Smooth muscle cell (in vitro differentiated cells): Measurements from ENCODE around the gene PLCB1. TPM values are rescaled to one million over a fixed set of nuclear protein-coding genes. Genes with fewer than 3 reads are reported as not detected.

ENCODE experiments used
- DNase-seq: peaks from one replicate; lab custom pipeline; 2025; ENCODE audit not compliant: unreplicated experiment; lab: John Stamatoyannopoulos, UW
- H2AFZ ChIP-seq: fragments of 200-600 bp; sonication (generic); 2 replicates; pipeline ENCODE4 v1.6.0; 2016; ENCODE audit warnings: antibody characterized with exemption, low read depth, mild to moderate bottlenecking
- H3F3A ChIP-seq: fragments of 200-600 bp; sonication (generic); 2 replicates; pipeline ENCODE4 v1.6.0; 2017; ENCODE audit warnings: antibody characterized with exemption, low read depth
- H3K27ac ChIP-seq: fragments of 200-600 bp; sonication (generic); 2 replicates; pipeline ENCODE4 v1.5.1; 2016; ENCODE audit warnings: low read depth, mild to moderate bottlenecking
- H3K27me3 ChIP-seq: fragments of 200-600 bp; sonication (generic); 2 replicates; pipeline ENCODE4 v1.6.1; 2016; ENCODE audit warnings: low read depth, mild to moderate bottlenecking
- H3K36me3 ChIP-seq: fragments of 200-600 bp; sonication (generic); 2 replicates; pipeline ENCODE4 v1.5.1; 2016; ENCODE audit warnings: low read depth
- H3K4me1 ChIP-seq: fragments of 200-600 bp; sonication (generic); 2 replicates; pipeline ENCODE4 v1.5.1; 2016; ENCODE audit warnings: low read depth
- H3K4me2 ChIP-seq: fragments of 200-600 bp; sonication (generic); 2 replicates; pipeline ENCODE4 v1.6.0; 2016; ENCODE audit warnings: mild to moderate bottlenecking
- H3K4me3 ChIP-seq: fragments of 200-600 bp; sonication (generic); 2 replicates; pipeline ENCODE4 v1.5.1; 2016; ENCODE audit warnings: mild to moderate bottlenecking
- H3K79me2 ChIP-seq: fragments of 200-600 bp; sonication (generic); 2 replicates; pipeline ENCODE4 v1.6.0; 2016; ENCODE audit warnings: low read depth, mild to moderate bottlenecking
- H3K9ac ChIP-seq: fragments of 200-600 bp; sonication (generic); 2 replicates; pipeline ENCODE4 v1.6.0; 2016; ENCODE audit warnings: low read depth
- H3K9me3 ChIP-seq: fragments of 200-600 bp; sonication (generic); replicated peaks from 2 replicates; pipeline ENCODE4 v1.5.1; 2016; ENCODE audit warnings: low read depth
- H4K20me1 ChIP-seq: fragments of 200-600 bp; sonication (generic); 2 replicates; pipeline ENCODE4 v1.6.0; 2016; ENCODE audit warnings: low read depth
- WGBS: methylation state at CpG from one replicate; pipeline ENCODE4 v1.1.7; 2016; ENCODE audit warnings: low lambda C conversion rate; 5-methylcytosine and 5-hydroxymethylcytosine counted together
- polyA plus RNA-seq: library from polyadenylated mRNA; unstranded; fragments of >200 nt; fragmentation: Nextera tagmentation; extraction: Ambion mirVana; gene quantifications from 2 replicates; pipeline ENCODE4 v1.2.1, GENCODE V29; 2016
- total RNA-seq: library from RNA; depleted of rRNA; stranded (reverse); fragments of >200 nt; gene quantifications from 2 replicates; pipeline ENCODE4 v1.2.3, GENCODE V29; 2014
- TF ChIP-seq, protein P1 (sequence below): fragments of 200-600 bp; sonication (generic); IDR thresholded peaks from 2 replicates; pipeline ENCODE4 v1.5.1; 2017; ENCODE audit warnings: borderline replicate concordance, mild to moderate bottlenecking, antibody characterized with exemption; ENCODE audit not compliant: insufficient read depth, poor library complexity, severe bottlenecking

The PLCB1 gene
- total and polyA plus RNA-seq, 2 experiments from 2014 or later: 4.7 to 25.3 TPM

DNA sequence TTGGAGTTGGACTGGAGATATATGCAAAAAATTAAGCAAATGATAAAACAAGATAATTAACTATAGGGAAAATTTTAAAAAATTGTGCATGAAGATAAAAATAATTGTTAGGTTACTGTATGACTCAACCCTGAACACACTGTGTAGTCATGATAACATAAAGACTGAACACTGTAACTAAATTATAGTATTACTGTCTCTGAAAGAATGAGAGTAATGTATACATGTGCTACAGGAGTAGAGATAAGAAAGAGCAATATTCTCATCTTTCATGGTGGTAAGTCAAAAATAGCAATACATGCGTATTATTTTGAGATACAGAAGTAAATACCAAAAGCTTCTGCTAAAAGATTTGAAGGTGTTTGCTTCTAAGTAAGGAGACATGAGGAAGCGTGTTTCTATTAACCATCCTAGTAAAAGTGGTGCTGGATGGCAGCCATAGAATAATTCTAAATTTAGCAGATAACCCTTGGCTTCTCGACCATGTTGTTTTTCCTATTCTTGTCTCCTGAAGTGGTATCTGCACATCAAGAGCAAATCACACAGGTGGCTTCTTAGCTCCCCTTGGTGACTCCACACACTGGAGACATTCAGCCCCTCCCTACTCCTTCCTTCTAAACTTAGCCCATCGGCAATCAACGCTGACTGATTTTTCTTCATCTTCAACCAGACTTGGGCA, 546.2 kb downstream of the PLCB1 start:
- WGBS: 87% methylated on average over 5 of the region's 5 CpGs
- no peaks in the 10 kb centered on the region for H4K20me1 ChIP-seq
- DNase-seq: no peak

DNA sequence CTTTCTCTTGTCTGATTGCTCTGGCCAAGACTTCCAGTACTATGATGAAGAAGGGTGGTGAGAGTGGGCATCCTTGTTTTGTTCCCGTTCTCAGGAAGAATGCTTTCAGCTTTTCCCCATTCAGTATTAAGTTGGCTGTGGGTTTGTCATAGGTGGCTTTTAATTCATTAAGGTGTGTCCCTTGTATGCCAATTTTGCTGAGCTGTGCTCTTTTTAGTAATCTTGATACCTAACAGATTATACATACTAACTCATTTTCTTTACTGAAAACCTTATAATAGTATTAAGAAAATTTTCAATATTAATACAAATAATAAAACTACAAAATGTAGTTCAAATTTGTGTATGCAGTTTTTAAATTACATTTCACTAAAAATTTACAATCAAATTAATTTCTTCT, 557.3 kb downstream of the PLCB1 start:
- no peaks in the 10 kb centered on the region for H3F3A ChIP-seq
- H3K9ac ChIP-seq: no peak overlapping the region
- H3K36me3 ChIP-seq: no peaks in the 10 kb centered on the region
- TF ChIP-seq, protein P1, sequence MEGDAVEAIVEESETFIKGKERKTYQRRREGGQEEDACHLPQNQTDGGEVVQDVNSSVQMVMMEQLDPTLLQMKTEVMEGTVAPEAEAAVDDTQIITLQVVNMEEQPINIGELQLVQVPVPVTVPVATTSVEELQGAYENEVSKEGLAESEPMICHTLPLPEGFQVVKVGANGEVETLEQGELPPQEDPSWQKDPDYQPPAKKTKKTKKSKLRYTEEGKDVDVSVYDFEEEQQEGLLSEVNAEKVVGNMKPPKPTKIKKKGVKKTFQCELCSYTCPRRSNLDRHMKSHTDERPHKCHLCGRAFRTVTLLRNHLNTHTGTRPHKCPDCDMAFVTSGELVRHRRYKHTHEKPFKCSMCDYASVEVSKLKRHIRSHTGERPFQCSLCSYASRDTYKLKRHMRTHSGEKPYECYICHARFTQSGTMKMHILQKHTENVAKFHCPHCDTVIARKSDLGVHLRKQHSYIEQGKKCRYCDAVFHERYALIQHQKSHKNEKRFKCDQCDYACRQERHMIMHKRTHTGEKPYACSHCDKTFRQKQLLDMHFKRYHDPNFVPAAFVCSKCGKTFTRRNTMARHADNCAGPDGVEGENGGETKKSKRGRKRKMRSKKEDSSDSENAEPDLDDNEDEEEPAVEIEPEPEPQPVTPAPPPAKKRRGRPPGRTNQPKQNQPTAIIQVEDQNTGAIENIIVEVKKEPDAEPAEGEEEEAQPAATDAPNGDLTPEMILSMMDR: no peak
- no peak overlapping the region for H3K4me2 ChIP-seq
- H3K79me2 ChIP-seq: no peaks in the 10 kb centered on the region
- no peaks in the 10 kb centered on the region for H3K9me3 ChIP-seq
- no peak for DNase-seq
- H2AFZ ChIP-seq: no peak overlapping the region
- no peak overlapping the region for H3K4me3 ChIP-seq
- H3K27me3 ChIP-seq: no peaks in the 10 kb centered on the region
- WGBS: 100% methylated on average over 1 of the region's 1 CpG
- no peak overlapping the region for H3K27ac ChIP-seq
- H3K4me1 ChIP-seq: no peaks in the 10 kb centered on the region
- H4K20me1 ChIP-seq: no peaks in the 10 kb centered on the region

More for the DNA sequence above, 546.2 kb downstream of the PLCB1 start:
- H3K79me2 ChIP-seq: no peaks in the 10 kb centered on the region
- H3K9me3 ChIP-seq: no peaks in the 10 kb centered on the region
- H3K36me3 ChIP-seq: no peaks in the 10 kb centered on the region
- no peaks in the 10 kb centered on the region for H3K4me1 ChIP-seq
- TF ChIP-seq, protein P1: no peak
- H2AFZ ChIP-seq: no peak overlapping the region
- no peak overlapping the region for H3K9ac ChIP-seq
- no peak overlapping the region for H3K27ac ChIP-seq
- no peak overlapping the region for H3K4me2 ChIP-seq
- H3F3A ChIP-seq: no peaks in the 10 kb centered on the region
- H3K4me3 ChIP-seq: no peak overlapping the region
- H3K27me3 ChIP-seq: peaks cover 3% of the 10 kb centered on the region

DNA sequence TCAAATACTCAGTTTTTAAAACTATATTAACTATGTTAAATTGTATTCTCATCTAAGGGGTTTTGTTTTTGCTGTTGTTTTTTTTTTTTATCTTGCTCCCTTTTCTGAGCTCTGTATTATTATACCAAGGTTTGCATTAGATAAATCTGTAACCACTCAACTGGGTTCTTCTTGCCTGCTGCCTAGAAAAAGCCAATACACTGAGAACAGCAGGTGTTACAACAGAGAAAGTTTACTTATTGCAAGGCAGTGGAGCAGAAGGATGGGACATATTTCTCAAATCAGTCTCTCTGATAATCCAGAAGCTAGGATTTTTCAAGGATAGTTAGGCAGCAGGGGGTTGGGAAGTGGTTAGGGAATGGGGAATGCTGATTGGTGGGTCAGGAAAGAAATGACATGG, 558.0 kb downstream of the PLCB1 start:
- no peak overlapping the region for H2AFZ ChIP-seq
- no peak overlapping the region for H3K4me3 ChIP-seq
- no peak overlapping the region for H3K9ac ChIP-seq
- no peaks in the 10 kb centered on the region for H3K27me3 ChIP-seq
- H3K79me2 ChIP-seq: no peaks in the 10 kb centered on the region
- no peaks in the 10 kb centered on the region for H3K36me3 ChIP-seq
- H3K9me3 ChIP-seq: no peaks in the 10 kb centered on the region
- TF ChIP-seq, protein P1: no peak
- no peak overlapping the region for H3K4me2 ChIP-seq
- no peak for DNase-seq
- no peak overlapping the region for H3K27ac ChIP-seq
- no peaks in the 10 kb centered on the region for H3F3A ChIP-seq
- H3K4me1 ChIP-seq: no peaks in the 10 kb centered on the region
- H4K20me1 ChIP-seq: no peaks in the 10 kb centered on the region

GRCh38 chr20:8693709-8694108, 561.6 kb downstream of the PLCB1 start:
- H3K4me2 ChIP-seq: no peak overlapping the region
- H3K27ac ChIP-seq: no peak overlapping the region
- no peak overlapping the region for H3K9ac ChIP-seq

More at GRCh38 chr20:8693709-8694108, 561.6 kb downstream of the PLCB1 start:
- Histone ChIP-seq H3K9me3 (no peaks in the 10 kb centered on the region), H3K79me2 (no peaks in the 10 kb centered on the region), H3K27me3 (no peaks in the 10 kb centered on the region), H3K4me3 (no peak overlapping the region), H2AFZ (no peak overlapping the region), H3K36me3 (no peaks in the 10 kb centered on the region), H3F3A (no peaks in the 10 kb centered on the region), H3K4me1 (no peaks in the 10 kb centered on the region), H4K20me1 (no peaks in the 10 kb centered on the region)
- TF ChIP-seq, protein P1: no peak
- no peak for DNase-seq
- WGBS: 43% methylated on average over 2 of the region's 2 CpGs
